GM10266 (cell line): ENCODE results near the gene INTS11.

Experiments
- DNase-seq: peaks from one replicate; pipeline ENCODE4 v3.0.0; 2012; ENCODE audit errors: extremely low spot score
- TF ChIP-seq, protein P1 (sequence below): IDR thresholded peaks from 2 replicates; pipeline ENCODE4 v1.5.1; 2012; ENCODE audit warnings: mild to moderate bottlenecking, low read depth; ENCODE audit not compliant: control insufficient read depth, insufficient read depth; ENCODE audit errors: missing control alignments

Gene INTS11

DNA sequence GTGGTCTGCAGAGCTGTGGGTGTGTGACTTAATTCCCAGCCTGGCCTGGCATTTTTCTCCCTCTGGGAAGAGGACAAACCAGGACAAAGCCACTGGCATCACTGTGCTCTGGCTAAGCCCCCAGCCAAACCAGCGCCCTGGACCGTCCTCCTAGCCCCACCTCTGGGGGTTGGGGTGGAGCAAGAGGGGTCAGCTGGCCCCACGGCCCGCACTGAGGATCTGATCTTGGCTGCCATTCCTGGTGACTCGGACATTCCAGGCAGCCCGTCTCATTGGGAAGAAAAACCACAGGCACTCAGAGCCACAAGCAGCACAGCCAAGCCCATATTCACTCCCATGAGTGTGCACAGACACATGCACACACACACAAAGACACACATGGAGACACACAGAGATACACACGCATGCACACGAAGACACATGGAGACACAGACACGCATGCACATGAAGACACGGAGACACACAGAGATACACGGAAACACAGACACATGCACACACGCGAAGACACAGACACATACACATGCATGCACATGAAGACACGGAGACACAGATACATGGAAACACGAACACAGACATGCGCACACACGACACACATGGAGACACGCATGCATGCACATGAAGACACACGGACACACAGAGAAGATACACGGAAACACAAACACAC is 36.2 kb upstream of the INTS11 start:
- TF ChIP-seq, protein P1, sequence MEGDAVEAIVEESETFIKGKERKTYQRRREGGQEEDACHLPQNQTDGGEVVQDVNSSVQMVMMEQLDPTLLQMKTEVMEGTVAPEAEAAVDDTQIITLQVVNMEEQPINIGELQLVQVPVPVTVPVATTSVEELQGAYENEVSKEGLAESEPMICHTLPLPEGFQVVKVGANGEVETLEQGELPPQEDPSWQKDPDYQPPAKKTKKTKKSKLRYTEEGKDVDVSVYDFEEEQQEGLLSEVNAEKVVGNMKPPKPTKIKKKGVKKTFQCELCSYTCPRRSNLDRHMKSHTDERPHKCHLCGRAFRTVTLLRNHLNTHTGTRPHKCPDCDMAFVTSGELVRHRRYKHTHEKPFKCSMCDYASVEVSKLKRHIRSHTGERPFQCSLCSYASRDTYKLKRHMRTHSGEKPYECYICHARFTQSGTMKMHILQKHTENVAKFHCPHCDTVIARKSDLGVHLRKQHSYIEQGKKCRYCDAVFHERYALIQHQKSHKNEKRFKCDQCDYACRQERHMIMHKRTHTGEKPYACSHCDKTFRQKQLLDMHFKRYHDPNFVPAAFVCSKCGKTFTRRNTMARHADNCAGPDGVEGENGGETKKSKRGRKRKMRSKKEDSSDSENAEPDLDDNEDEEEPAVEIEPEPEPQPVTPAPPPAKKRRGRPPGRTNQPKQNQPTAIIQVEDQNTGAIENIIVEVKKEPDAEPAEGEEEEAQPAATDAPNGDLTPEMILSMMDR: no peak
- DNase-seq: no peak

DNA sequence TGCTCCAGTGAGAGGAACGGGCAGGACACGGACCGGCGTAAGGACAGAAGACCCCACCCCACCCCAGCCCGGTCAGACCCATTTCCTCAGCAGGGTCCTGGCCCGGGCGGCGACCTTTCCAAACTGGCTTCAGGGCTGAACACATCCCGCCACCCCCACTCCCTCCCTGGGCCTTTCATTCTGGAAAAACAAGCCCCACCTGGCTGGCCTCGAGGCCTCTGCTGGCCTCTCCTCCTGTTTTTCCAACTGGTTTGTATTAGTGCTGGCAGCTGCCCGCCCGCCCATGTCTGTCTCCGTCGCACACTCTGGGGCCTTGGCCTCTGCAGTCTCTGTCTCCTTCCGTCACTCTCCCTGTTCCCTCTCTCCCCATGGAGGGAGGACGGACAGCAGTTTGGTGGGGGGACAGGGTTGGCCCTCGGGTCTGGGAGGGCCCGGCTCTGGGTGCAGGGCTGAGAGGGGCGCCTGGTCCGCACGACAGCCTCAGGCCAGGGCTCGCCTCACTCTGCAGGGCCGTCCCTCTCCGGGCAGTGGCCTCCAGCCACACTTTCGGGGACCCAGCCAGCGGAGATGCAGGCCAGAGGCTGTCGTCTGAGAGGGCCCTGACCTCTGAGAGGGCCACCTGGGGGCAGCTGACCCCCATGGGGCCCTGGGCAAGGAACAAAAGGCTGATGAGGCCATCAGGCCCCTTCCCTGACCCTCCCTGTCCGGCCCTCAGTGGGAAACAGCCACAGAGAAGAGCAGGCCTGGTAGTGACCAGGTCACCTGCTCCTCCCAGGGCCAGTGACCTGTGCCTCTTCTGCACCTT is 35.4 kb upstream of the INTS11 start:
- TF ChIP-seq, protein P1: no peak
- no peak for DNase-seq

DNA sequence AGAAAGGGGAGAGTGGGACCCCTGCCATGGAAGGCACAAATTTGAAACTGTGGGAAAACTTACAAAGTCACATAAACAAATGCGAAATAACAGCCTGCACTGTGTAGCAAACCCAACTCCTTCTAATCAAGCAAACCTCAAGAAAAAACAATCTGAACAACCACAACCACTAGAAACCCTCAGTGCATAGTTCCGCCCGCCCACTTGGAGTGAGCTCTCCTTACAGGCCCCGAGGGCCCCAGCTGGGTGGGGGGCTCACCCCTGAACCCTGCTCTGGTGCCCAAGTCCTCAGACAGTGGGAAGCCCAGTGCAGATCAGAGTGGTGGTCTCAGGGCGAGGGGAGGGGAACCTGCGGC is 34.8 kb upstream of the INTS11 start:
- no peak for DNase-seq
- TF ChIP-seq, protein P1: no peak

DNA sequence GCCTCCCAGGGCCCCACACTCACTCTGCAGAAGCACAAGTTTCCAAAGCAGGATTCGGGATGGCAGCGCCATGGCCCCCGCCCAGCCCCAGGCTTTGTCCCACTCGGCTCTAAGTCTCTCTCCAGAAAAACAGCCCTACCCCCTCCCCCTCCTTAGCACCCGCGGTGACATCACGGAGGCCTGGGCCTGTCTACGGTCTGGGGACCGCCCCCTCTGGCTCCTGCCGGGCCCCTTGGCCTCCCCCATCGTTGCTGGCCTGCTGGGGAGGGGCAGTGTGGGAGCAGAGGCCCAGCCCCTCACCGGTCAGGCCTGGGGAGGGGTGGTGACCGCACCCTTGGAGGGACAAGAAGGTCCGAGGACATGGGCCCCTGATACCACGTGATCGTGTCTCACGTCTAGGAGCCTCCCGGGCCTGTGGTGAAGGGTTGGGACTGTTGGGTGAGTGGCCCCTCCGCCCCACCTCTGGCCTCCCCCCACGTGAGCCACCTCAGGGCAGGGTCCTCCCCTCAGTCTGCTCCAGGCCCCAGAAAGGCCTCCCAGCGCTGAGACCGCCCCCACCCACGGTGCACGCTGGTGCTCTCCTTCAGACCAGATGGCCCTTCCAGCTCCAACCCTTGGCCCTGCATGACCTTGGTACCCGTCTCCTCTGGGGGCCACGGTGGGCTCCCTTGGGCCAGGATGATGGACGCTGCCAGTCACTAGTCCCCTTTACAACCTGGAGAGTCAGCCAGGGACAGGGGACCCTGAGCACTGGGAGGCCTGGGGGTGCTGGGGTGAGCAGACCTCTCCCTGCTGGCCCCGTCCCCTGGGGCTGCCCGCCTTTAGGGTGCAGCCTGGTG is 34.2 kb upstream of the INTS11 start, which contains the start of gene MXRA8:
MXRA8 (minus strand) TSS at position 123 of the 839 bp plus-strand sequence; CDS start at position 72, 51 bp downstream.
- DNase-seq: no peak
- TF ChIP-seq, protein P1: no peak

- TF ChIP-seq, protein P1: no peak
- no peak for DNase-seq
These were observed 33.5 kb upstream of the INTS11 start for GRCh38 chr1:1357871-1358432.

DNA sequence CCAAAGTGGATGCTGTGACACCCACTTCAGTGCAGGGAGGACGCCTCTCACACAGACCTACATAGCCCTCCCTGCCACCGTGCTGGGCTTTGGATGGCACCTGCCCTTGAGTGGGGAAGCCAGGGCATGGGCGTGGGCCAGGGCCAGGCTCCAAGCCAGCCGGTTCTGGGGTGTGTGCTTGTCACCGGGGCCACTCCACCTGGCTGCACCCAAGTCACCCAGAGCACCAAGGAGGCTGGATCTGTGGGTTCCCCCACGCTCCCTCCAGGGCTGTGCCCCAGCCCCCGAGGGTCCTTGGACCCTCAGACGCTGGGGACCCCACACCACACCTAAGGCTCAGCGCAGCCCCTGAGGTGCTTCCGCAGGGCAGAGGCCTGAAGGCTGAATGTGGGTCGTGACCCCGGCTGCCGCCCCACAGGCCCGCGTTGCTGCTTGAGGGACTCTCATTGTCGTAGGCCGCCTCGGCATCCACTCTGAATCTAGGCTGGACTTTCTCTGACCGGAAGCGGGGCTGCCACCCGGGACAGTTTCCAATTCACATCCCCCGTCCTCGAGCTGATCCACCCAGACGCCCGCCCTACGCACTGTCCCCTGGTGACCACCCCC is 32.4 kb upstream of the INTS11 start:
- DNase-seq: no peak

More for the DNA sequence above, 32.4 kb upstream of the INTS11 start:
- TF ChIP-seq, protein P1: no peak
